GM10266 (cell line): ENCODE measurements around the gene ARID5B.
"Not testable (repeated sequence)": the region's sequence is repeated elsewhere in the genome, so short reads cannot be mapped to it uniquely, and the experiment has no call there.

ENCODE experiments used
- DNase-seq: peaks from one replicate; pipeline ENCODE4 v3.0.0; 2012; ENCODE audit errors: extremely low spot score
- CTCF ChIP-seq: IDR thresholded peaks from 2 replicates; pipeline ENCODE4 v1.5.1; 2012; ENCODE audit warnings: mild to moderate bottlenecking, low read depth; ENCODE audit not compliant: control insufficient read depth, insufficient read depth; ENCODE audit errors: missing control alignments

Gene ARID5B

GRCh38 chr10:61860964-61861758 is 40.3 kb upstream of the ARID5B start:
- no peak for DNase-seq
- TF ChIP-seq CTCF = no peak

GRCh38 chr10:61863981-61864380 is 37.5 kb upstream of the ARID5B start:
- TF ChIP-seq CTCF = no peak
- no peak for DNase-seq

- no peak for TF ChIP-seq CTCF
- no peak for DNase-seq
Observed at GRCh38 chr10:61866700-61867368, 34.7 kb upstream of the ARID5B start.

- not testable (repeated sequence) for DNase-seq
Observed at GRCh38 chr10:61867374-61867773, 34.1 kb upstream of the ARID5B start.

GRCh38 chr10:61867817-61868216 is 33.7 kb upstream of the ARID5B start:
- TF ChIP-seq CTCF = peak; percentile 50
- DNase-seq = not testable (repeated sequence)

GRCh38 chr10:61869041-61869675 is 32.3 kb upstream of the ARID5B start:
- DNase-seq = no peak
- TF ChIP-seq CTCF = no peak

GRCh38 chr10:61869774-61870525 is 31.5 kb upstream of the ARID5B start:
- no peak for DNase-seq
- TF ChIP-seq CTCF = no peak
